Fibroblast of pulmonary artery (primary cell): ENCODE measurements around the gene DENND5A.
A peak's percentile ranks its signal among the peaks of the same experiment; 100 is the strongest.
"Not testable (repeated sequence)": the region's sequence is repeated elsewhere in the genome, so short reads cannot be mapped to it uniquely, and the experiment has no call there.

Experiments used
- DNase-seq: peaks from one replicate; pipeline ENCODE4 v3.0.0-alpha.2; 2010; ENCODE audit warnings: low read depth
- H3K4me3 ChIP-seq: replicated peaks from 2 replicates; pipeline ENCODE4 v1.5.1; 2011; ENCODE audit warnings: low read depth, mild to moderate bottlenecking, control low read depth, low read length, moderate library complexity
- CTCF ChIP-seq: IDR thresholded peaks from 2 replicates; pipeline ENCODE4 v1.5.1; 2011; ENCODE audit warnings: mild to moderate bottlenecking, control low read depth, low read length, inconsistent platforms; ENCODE audit errors: missing control alignments

The DENND5A gene

GRCh38 chr11:9214765-9215164, 50.4 kb downstream of the DENND5A start:
- no peak for DNase-seq
- no peak for TF ChIP-seq CTCF
- no peak overlapping the region for H3K4me3 ChIP-seq

DNA sequence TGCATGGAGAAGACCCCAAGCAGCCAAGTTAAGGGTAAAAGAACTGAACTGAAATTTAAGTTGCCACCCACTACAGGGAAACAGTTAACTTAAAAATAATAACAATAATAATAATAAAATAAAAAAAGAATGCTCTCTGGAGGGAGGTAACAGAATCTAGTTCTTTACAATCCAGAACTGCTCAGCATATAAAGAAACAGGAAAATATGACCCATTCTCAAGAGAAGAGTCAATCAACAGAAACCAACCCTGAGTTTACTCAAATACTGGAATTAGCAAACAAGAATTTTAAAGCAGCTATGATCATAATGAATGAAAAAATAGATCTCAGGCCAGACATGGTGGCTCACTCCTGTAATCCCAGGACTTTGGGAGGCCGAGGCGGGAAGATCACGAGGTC, 53.8 kb downstream of the DENND5A start:
- TF ChIP-seq CTCF = no peak
- DNase-seq = no peak
- no peak overlapping the region for H3K4me3 ChIP-seq

GRCh38 chr11:9210922-9211320, 54.2 kb downstream of the DENND5A start:
- H3K4me3 ChIP-seq = no peak overlapping the region
- no peak for TF ChIP-seq CTCF
- DNase-seq = no peak

- DNase-seq = peak; percentile 44
- TF ChIP-seq CTCF = no peak
- H3K4me3 ChIP-seq = no peak overlapping the region
Observed at GRCh38 chr11:9210224-9210921, 54.8 kb downstream of the DENND5A start.

GRCh38 chr11:9209604-9210003, 55.5 kb downstream of the DENND5A start:
- not testable (repeated sequence) for DNase-seq, H3K4me3 ChIP-seq

DNA sequence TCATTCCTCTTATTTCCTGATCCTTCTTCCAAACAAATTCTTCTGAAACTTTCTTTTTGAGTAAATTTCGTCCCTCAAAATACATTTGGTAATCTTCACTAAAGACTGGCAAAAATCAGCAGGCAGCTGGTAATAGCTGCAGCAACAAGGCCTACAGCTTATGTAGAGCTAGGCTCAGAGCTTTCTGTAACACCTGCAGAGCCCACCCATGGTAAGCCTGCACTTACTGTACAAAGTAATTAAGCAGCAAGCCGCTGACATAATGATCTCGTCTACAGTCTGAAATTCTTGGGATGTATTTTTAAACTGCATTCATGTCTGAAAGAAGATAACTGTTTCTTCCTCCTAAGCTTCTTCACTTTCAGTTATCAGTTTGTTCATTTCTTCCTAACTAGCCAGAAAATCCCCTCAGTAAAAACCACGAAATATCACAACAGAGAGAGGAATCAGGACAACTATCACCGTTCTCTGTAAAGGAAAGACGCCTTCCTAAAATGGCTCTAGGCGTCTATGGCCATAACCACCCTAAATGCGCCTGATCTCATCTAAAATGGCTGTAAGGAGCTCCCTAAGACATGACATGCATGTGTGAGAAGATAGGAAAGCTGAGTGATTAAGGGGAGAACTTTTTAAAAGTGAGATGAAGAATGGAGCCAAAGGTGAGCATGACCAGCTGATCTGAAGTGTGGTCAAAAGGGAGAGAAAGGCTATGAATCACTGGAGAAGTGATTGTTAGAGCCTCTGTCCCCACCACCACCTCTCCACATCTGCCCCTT, 56.2 kb downstream of the DENND5A start:
- no peak for DNase-seq
- no peak for TF ChIP-seq CTCF
- H3K4me3 ChIP-seq = no peak overlapping the region

DNA sequence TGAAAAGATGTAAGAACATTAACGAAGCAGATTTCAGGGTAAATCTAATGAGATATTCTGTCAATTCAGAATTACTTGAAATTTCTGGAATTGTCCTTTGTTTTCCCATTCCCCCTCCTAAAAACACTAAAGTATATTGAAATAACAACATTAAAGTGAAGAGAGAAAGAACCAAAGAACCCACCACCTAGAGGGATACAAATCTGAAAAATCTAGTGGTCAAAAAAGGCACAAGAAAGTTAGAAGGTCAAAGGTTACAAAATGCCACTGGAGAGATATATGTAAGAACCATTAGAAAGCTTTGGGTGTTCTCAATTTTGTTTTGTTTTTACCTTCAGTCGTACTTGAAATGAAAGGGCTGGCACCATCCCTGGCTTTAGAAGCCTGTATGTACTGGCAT, 57.9 kb downstream of the DENND5A start:
- H3K4me3 ChIP-seq = no peak overlapping the region
- no peak for DNase-seq
- no peak for TF ChIP-seq CTCF
